HG03045 (cell line): ENCODE measurements around the gene S100A1.

Experiments used
- ATAC-seq: cut with Tn5 transposase; IDR thresholded peaks from one replicate; pipeline ENCODE4 v1.9.1; 2021; ENCODE audit warnings: mild to moderate bottlenecking, moderate library complexity; ENCODE audit not compliant: unreplicated experiment

The S100A1 gene

GRCh38 chr1:153679337-153680119 is 51.3 kb downstream of the S100A1 start:
- no peak for ATAC-seq

DNA sequence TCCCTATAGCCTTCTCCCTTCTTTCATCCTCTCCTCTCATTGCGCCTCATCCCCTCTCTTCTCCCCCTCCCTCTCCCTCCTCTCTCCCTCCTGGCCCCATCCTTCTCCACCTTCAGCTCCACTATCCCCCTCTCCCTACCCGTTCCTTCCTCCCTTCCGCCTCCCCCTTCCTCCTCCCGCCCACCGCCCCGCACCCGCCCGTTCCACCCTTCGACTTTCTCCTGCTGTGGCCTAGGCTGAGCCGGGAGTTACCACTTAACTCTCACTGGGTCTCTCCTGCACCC is 51.8 kb downstream of the S100A1 start:
- no peak for ATAC-seq
